Choroid plexus epithelial cell (primary cell): ENCODE measurements around the gene MED4.

Experiments
- DNase-seq: peaks from one replicate; pipeline ENCODE4 v3.0.0-alpha.2; 2010; ENCODE audit warnings: low read depth
- H3K4me3 ChIP-seq: 2 replicates; pipeline ENCODE4 v1.5.1; 2011; ENCODE audit warnings: low read depth, mild to moderate bottlenecking, control low read depth, low read length, moderate library complexity
- TF ChIP-seq, protein P1 (sequence below): conservative IDR thresholded peaks from 2 replicates; pipeline ENCODE4 v1.5.1; 2011; ENCODE audit warnings: low read depth, mild to moderate bottlenecking, control low read depth, inconsistent platforms, low read length, moderate library complexity

MED4 gene

DNA sequence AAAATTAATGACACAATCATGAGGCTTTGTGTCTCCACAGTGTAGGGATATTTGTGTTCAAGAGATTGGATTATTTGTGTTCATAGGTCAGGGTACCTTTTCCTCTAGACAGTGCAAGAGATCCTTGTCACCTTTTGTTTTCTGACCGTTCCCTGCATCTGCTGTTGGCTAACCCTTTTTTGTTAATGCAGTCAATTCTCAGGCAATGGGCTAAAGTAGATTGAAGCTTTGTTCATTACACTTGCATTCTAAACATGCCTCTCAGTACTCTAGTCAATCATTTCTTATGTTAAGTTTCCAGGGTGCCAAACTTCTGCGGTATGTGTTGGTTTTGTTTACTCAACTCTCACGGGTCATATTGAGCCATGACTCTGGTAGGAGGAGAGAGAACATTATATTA lies 1.8 kb upstream of the MED4 start:
- TF ChIP-seq, protein P1, sequence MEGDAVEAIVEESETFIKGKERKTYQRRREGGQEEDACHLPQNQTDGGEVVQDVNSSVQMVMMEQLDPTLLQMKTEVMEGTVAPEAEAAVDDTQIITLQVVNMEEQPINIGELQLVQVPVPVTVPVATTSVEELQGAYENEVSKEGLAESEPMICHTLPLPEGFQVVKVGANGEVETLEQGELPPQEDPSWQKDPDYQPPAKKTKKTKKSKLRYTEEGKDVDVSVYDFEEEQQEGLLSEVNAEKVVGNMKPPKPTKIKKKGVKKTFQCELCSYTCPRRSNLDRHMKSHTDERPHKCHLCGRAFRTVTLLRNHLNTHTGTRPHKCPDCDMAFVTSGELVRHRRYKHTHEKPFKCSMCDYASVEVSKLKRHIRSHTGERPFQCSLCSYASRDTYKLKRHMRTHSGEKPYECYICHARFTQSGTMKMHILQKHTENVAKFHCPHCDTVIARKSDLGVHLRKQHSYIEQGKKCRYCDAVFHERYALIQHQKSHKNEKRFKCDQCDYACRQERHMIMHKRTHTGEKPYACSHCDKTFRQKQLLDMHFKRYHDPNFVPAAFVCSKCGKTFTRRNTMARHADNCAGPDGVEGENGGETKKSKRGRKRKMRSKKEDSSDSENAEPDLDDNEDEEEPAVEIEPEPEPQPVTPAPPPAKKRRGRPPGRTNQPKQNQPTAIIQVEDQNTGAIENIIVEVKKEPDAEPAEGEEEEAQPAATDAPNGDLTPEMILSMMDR: no peak
- H3K4me3 ChIP-seq: no peak overlapping the region
- no peak for DNase-seq

DNA sequence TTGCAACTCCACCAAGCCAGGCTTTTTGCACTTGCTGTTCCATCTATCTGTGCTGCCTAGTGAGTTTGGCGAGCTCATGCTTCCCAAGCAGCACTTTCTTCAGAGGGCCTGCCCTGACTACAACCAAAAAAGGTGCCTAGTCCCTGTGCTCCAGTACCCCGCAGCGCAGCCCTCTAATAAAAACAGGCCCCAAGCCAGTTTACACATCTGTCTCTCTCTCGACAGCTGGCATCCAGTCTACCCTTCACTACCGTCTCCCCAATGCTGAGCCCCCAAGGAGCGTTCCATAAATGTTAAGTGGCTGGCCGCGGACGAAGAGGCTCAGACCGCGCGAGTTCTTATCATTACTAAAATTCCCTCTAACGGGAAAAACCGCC lies 512 bp downstream of the MED4 start:
- peak overlapping the region; percentile 91 for H3K4me3 ChIP-seq
- TF ChIP-seq, protein P1: no peak
- peak; percentile 24 for DNase-seq

DNA sequence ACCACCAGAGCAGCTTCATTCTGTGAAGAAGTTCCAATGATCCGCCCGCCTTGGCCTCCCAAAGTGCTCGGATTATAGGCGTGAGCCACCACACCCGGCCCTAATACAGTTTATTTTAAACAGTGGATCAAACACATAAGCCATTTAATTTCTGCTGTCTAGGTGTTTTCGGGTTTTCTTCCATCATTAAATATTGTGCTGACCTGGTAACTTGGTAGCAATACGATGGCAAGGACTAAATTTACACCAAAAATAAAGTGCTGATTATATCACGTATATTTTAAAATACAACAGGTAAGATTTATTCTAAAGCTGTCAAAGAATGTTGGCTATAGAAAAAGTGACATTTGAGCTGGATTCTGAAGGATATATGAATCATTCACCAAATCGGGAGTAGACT lies 1.3 kb downstream of the MED4 start:
- TF ChIP-seq, protein P1: no peak
- DNase-seq: no peak
- H3K4me3 ChIP-seq: peak overlapping the region; percentile 91

DNA sequence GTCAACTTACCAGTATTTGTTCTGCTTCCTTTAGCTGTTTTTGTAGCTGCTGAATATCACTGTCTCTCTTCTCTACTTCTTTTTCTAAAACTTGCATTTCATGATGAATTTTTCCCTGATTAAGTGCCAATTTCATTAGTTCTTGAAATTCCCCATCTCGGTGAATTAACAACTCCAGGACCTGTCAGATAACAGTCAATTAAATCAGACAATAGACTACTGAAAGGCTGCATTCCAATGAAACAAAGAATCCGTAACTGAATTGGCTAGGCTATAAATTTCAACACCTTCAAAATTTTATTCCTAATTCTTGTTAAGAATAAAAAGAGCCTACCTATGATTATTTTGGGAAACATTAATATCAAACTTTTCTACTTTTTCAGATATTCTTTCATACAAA lies 8.6 kb downstream of the MED4 start:
- DNase-seq: no peak
- TF ChIP-seq, protein P1: no peak
- no peak overlapping the region for H3K4me3 ChIP-seq

GRCh38 chr13:48081739-48082138 lies 13.2 kb downstream of the MED4 start:
- TF ChIP-seq, protein P1: no peak
- DNase-seq: no peak
- no peak overlapping the region for H3K4me3 ChIP-seq

DNA sequence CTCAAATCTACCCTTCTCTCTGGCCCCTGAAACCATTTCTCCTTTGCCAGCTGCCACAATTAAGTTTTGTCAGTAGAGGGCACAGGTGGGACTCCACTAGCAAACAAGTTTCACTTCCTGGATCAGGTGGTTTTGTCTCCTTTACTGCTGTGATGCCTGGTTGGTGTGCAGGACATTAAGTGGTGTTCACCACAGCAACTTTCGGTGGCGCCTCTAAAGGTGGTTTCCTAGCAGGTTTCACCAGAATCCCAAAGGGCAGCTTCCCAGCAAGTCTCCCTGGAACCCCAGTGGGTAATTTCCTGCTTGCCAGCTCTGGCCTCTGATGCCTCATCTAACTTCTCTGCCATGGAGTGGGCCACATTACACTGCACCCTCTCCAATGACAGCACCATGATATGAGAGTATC lies 16.6 kb downstream of the MED4 start:
- DNase-seq: peak; percentile 37
- no peak overlapping the region for H3K4me3 ChIP-seq
- TF ChIP-seq, protein P1: peak; percentile 48

DNA sequence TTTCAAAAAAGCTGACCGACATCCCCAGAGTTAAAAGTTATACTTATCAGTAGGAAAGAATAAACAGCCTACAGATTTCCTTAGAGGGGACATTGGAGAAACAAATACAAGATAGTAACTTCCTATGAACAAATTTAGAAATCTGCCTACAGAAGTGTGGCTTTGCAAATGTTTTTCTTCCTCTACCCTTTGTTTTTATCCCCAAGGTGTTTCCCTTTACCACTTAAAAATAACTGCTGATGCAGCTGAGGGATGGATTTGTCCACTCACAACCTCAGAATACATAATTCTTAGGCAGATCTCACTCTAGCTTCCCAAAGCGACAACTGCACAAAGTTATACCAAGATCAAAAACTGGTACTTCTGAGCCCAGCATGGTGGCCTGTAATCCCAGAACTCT lies 20.9 kb downstream of the MED4 start:
- DNase-seq: no peak
- H3K4me3 ChIP-seq: no peak overlapping the region
- TF ChIP-seq, protein P1: no peak
